Fibroblast of upper back skin (primary cell): Measurements from ENCODE around the gene NT5C1B.
A peak's percentile ranks its signal among the peaks of the same experiment; 100 is the strongest.

Experiments
- DNase-seq: peaks from one replicate; pipeline ENCODE4 v3.0.0-alpha.2; 2013

Gene NT5C1B

DNA sequence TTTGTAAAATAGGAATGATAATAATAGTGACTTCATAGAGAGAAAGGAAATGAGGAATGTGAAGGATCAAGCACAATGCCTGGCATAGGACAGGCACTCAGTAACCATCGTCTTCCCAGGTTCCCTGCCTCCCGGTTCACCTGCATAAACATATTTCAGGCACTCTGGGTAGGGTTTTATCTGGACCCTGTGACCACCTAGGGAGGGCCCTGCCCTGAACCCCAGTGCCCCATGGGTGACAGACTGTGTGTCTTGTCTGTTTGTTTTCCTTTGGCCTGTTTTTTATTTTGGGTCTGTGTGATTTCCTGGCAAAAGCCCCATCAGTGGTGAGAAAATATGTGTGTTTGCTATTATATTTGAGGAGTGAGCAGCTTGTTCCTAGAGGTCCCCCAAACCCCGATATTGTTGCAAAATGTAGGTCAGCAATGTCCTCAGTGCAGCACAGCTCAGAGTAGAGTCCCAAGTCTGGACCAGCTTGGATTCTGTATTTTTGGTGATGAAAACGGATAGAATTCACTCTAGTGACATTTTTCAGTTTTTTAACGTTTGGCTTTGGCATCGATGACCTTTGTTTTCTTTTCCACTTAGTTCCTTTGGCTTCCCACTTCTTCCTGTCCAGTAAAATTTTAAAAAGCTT, 9.6 kb upstream of the NT5C1B start:
- DNase-seq, result no peak

DNA sequence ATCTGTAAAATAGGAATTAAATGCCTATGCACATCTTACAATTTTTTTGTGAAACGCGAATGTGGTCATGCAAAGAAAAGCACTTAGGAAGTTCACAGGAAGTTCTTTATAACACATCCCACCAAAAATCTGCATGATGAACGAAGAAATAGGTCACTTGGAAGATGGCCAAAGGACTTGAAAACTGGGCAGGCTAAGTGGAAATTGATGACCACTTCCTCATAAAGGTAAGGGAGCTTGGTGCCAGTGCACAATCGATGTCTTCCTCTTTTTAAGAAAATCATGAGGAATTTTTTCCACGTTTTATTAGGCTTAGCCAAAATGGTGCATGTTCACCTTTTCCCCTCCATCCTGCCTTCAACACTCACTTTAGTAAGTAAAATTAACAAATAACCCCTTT, 8.2 kb upstream of the NT5C1B start:
- DNase-seq, result no peak

DNA sequence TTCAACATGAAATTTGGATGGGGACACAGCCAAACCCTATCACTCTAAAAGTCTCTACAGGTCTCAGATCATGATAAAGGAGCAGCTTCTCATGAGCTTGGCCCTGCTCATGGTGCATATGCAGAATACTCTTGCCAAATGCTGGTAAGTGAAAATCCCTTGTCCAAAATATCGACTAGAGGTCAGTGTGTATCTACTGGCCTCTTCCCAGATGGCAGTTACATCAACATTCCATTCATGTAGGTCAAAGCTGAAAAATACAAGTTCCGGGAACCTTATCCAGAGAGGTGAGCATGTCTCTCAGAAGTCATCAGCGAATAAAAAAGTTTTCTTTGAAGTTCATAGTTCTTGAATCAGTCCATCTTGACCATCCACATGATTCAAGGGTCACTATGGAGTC, 7.6 kb upstream of the NT5C1B start:
- no peak for DNase-seq

DNA sequence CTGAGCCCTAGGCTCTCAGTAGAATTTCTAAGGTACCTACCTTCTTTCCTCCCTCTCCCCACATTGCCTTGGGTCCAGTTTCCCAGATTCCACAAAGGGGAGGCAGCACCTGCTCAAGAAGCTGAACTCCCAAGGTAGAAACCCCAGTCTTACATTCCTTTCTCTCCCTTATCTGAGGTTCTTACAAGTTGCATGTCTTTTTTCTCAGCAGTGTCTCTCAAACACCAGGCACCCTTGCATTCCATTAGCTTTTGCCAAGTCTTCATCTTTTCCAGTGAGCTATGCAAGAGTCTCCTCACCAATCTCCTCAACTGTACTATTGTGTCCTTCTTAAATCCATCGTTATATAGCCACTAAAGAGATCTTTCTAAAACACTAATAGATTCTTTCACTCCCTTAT, 4.1 kb upstream of the NT5C1B start:
- DNase-seq, result no peak

DNA sequence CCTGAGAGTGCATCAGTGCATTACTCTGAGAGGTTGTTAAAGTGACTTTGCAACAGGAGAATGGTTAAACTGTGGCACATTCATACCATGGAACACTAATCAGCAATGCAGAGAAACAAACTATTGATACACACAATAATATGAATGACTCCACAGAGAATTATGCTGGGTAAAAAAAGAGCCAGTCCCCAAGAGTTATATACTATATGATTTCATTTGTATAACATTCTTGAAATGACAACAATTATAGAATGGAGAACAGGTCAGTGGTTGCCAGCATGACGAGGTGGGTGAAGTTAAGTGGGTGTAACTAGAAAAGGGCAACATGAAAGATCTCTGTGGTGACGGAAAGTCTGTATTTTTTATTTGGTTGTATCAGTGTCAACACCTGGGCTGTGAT, 3.0 kb upstream of the NT5C1B start:
- DNase-seq, result no peak

DNA sequence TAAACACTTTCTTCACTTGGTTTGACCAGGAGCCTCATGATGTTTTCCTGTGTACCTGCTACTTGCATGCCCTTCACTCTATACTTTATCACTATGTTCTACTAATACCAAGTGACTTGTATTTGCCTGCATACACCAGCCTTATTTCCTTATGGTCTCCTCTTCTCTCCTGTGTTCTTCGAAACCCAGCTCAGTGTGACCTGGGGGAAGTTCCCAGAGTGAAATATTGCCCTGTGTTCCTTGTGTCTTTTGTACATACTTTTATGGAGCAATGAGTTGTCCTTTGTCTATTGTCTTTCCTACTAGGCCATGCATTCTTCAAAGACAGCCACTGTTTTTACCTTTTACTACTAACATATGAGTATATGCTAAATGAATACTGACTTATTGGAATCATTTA, 567 bp downstream of the NT5C1B start:
- no peak for DNase-seq

DNA sequence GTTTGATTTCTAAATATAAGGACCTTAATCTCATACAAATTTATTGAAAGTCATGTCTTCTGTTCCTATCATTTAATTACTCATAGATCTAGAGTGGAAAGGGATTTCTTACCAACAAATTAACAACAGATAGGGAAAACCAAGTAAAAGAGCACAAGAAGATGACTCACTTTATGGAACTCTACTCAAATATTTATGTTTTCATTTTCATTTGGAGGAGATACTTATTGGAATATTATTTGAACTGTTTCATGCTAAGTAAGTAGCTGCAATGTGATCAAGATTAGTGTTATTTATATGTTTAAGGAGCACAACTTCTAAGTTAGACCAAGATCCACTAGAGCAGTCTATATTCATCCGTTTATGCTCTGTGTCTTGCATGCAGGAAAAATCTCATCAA, 1.3 kb downstream of the NT5C1B start:
- peak; percentile 12 for DNase-seq

DNA sequence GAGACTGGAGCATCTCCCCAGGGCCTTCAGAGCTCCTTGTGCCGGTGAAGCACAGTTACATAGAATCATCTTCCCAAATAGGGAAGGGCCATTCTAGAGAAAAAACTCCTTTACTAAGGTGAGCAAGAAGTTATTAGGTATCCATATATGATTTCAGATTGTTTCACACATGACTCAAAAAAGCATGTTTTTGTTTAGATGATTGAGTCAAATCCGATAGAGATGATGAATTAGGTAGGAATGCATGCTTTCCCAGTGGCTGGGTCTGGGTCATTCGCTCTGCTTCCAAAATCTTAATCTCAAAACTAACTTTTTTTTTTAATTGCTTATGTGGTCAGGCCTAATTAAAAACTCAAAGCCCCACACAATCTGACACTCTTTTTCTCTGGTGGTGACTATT, 3.8 kb downstream of the NT5C1B start:
- no peak for DNase-seq

DNA sequence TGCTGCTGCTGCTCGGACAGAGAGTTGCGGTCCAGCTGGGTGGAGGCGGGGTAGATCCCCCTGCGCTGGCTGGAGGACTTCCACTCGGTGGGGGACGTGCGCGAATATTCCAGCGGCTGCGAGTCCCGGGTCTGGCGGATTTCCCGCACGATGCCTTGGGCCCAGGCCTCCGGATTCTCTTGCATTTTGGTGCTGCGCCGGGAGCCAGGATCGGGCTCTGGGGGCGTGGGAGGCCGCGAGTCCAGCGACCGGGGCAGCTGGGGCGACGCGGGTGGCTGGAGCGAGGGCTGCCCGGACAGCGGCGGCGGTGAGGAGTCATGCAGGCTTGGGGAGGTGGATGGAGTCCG, 4.8 kb downstream of the NT5C1B start:
- no peak for DNase-seq

DNA sequence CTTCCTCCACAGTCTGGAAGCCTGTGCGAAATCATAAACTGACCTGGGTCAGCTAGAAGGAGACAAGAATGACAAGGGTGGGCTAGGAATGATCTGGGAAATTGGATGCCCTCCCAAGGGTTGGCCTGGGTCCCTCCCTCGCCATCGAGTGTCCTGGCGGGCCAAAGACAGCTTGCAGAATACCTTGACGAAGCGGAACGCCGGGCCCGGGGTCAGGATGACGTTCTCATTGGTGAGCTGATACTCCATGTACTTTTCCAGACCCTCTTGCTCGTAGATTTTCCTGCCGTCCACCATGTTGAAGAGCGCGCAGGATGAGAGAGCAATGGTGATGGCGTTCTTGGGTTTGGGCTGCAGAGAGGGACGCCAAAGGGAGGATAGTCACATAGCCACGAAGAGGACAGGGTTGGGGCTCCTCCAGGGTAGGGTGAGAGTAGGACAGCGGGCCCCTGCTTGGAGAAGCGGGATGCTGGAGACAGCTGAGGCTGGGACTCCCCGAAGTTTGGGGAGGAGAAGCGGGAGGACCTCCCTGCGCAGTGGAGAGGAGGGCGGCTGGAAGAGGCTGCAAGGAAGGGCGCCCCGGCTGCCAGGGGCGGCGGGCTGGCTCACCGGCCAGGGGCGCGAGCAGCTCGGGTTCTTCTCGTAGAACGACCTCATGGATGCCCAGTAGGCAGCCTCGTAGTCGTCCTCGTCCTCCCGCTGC, 5.3 kb downstream of the NT5C1B start:
- no peak for DNase-seq

DNA sequence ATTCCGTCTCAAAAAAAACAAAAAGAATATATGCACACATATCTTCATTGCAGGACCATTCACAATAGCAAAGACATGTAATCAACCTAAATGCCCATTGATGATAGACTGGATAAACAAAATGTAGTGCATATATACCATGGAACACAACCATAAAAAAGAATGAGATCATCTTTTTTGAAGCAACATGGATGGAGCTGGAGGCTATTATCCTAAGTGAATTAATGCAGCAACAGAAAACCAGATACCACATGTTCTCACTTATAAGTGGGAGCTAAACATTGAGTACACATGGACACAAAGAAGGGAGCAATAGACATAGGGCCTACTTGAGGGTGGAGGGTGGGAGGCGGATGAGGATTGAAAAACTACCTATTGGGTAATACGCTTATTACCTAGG, 8.8 kb downstream of the NT5C1B start:
- DNase-seq, result no peak

DNA sequence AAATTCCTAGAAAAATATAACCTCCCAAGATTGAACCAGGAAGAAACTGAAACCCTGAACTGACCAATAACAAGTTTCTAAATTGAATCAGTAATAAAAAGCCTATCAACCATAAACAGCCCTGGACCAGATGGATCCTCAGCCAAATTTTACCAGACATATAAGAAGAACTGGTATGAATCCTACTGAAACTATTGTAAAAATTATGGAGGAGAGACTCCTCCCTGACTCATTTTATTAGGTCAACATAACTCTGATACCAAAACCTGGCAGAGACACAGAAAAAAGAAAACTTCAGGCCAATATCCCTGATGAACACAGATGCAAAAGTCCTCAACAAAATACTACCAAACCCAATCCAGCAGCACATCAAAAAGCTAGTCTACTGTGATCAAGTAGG, 11.3 kb downstream of the NT5C1B start:
- peak; percentile 26 for DNase-seq

DNA sequence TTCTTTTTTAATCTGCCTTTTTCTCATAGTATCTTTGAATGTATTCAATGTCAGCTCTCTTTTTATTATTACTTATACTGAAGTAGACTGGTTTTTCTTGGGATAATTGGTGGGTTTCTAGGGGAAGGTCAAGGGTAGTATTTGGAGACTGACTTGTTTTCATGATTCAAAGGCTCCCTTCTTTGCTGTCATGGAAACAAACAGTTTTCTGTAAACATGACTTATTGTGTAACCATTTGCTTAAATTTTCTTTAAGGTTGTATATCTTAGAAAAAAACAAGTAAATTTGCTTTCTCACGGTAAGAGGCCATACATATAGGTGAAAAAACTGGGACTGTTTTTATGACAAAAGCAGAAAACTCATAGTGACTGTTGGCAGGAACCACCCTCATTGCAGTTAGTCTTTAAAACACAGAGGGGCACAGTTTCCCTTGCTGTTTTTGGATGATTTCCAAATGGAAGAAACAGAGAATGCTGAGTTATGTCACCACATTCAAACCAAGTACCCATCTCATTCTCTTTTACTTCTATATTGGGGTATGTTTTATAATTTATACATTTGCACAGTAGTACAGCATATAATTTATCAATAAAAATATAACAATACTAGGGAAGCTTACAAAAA, 23.1 kb downstream of the NT5C1B start:
- DNase-seq, result no peak

DNA sequence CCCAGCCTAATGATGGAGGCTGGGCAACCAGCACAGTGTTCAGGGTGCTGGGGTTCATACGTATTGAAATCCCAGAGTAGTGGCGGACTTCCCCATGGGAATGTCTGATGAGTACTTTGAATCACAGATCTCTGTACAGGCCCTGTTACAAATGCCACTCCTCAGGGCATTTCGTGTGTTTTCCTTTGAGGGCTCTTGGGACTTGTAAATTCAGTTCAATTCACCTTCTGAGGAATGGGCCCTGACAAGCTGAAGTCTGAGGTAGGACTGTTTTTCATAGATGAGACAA, 28.6 kb downstream of the NT5C1B start:
- no peak for DNase-seq

DNA sequence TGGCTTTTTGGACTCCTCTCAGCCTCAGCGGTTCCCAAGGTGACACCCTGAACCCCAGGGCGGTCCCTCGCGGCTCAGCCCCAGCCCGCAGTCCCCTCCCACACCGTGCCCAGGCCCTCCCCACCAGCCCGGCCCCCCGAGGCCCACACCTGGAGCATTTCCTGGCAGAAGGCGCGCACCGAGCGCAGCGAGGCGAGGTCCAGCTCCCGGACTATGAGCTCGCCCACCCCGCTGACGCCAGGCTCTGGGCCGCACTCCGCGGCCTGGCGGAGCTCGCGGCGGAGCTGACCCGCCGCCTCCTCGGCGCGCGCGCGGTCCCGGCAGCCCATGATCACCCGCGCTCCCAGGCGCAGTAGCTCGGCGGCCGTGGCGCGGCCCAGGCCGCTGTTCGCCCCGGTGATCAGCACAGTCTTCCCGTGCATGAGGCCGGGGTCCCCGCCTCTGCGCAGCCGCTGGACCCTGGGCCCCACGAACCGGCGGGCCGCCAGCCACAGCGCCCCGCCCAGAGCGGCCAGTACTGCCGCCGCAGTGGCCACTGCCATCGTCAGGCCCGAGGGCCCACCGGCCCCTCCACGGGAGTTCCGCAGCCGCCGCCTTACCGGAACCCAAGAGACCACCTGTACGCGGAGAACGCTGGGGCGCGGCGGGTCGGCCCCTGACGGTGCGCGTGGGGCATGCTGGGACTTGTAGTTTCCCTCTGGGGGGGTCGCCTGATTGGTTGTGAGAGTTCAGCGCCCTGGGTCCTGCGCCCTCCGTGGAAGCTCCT, 29.2 kb downstream of the NT5C1B start, which contains the start of gene RDH14:
TSS of gene RDH14 (minus strand) at position 623 of the 766 bp plus-strand sequence. CDS start at position 542, 81 bp downstream.
- DNase-seq, result peak; percentile 94

DNA sequence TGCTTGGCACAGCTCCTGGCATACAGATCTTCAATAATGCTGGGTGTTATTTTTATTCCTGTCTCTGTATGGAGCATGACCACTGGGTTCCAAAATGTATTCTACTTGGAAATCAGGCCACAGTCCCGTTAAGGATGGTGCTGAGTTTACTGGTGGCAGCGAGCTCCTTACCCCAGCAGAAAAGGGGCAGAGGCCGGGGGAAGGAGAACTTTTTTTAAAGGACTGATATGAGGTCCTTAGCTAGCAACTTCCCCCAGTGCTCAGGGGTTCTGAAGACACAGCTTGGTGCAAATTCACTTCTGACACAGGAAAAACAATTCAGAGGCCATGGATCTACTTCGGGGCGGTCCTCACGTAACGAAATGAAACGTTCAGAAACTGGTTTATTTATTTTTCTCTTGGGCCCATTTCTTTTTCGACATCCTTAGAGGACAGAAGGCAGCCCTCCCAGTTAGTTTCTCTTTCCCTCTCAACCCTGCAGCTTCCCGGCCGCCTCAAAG, 29.8 kb downstream of the NT5C1B start:
- no peak for DNase-seq

DNA sequence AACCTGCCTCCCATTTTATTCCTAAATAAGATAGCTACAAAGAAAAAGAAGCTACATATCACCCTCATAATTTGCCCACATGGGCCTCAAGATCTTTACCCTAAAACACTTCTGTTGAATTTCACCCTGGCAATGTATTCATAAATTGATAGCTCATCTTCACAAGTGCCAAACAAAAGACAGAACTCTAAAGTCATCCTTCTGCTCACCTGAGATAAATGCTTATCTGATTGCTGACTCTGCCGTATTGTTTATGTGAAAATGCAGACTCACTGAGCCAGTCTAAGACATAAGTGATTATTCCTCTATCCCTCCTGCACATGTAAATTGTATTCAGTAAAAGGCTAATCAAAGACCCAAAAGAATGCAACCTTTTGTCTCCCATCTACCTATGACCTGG, 30.9 kb downstream of the NT5C1B start:
- no peak for DNase-seq

DNA sequence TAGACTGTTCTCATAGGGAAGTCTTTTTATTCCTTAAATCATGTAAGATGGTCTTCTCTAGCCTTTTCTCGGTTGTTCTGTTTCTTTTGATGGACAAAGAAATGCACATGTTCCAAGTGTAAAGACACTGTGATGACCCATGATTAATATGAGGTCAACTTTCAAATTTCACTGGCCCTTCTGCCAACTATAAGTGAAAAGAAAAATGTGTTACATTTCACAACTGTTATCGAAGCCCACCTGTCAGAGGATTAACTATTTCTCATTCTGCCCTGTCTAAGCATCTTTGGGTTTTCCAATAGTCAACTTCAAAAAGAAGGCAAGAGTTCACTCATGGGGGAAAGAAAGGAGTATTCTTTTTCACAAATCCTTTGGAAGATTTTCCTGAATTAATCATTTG, 32.2 kb downstream of the NT5C1B start:
- DNase-seq, result no peak

DNA sequence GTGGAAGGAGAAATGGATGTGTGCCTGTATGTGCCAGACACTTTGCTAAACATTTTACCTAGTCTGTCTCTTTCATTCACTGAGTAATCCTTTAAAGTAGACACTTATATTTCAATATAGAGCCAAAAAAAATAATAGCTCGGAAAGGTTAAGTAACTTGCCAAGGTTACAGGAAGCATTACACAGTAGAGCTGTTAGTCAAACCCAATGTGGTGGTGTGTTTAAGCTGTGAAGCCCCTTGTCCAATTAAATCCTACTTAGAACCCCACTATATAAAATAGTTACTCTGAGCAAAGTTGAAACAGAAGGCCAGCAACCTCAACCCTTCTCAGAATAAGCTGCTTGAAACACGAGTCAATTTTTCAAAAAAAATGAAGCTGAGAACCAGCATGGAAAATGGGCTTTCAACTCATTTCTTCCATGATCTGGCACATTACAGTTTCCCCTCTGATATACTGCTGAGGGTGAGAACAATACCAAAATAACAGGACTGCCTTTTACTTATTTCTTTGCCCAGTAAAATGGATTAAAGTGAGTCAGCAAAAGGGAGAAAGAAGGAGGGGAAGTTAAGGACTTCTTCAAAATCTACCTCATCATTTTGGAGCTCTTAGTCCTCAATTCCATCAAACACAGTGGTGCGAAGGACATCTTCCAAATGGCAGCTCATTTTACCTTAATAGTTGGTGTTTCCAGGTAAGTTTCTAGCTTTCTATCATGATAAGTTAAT, 36.9 kb downstream of the NT5C1B start:
- peak; percentile 22 for DNase-seq

DNA sequence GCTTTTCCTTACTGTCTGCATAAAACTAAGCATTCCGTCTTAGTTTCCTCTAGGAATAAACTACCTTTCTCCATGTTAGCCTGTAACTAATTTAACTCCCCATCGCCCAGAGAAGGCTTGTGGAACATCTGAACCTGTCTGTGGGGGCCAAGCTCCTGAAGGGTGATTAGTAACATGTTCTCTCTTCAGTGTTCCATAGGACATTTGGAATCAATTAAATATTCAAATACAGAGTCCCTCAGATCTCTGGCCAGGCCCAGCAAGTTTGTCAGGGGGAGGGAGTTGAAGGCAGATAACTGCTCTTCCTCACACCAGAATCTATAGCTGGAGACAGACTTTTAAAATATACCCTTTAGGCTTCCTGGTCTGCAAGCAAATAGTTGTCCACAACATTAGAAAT, 37.7 kb downstream of the NT5C1B start:
- peak; percentile 51 for DNase-seq

DNA sequence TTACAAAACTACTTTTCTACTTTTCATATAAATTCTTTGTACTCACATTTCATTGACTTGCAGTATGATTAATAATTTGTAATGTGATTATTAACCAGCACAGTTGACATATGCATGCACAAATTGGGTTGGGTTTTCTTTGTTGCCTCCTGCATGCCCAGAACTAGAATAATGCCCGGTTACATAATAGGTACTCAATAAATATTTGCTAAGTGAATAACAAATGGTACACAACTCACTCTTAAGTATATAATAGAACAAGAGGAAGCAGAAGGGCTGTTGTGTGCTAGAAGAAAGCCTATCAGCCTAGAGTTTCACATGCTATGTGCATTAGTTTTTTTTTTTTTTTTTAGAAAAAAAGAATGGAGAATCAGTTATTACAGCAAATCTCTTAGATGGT, 38.2 kb downstream of the NT5C1B start:
- no peak for DNase-seq

DNA sequence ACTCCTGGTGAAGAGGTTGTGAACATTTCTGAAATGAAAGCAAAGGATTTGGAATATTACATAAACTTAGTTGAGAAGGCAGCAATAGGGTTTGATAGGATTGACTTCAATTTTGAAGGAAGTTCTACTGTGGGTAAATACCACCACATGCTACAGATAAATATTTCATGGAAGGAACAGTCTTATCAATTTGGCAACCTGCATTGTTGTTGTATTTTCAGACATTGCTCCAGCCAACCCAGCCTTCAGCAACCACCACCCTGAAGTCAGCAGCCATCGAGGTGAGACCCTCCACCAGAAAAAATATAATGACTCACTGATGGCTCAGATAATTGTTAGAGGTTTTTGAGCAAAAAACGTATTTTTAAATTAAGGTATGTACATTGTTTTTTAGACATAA, 38.9 kb downstream of the NT5C1B start:
- DNase-seq, result no peak

DNA sequence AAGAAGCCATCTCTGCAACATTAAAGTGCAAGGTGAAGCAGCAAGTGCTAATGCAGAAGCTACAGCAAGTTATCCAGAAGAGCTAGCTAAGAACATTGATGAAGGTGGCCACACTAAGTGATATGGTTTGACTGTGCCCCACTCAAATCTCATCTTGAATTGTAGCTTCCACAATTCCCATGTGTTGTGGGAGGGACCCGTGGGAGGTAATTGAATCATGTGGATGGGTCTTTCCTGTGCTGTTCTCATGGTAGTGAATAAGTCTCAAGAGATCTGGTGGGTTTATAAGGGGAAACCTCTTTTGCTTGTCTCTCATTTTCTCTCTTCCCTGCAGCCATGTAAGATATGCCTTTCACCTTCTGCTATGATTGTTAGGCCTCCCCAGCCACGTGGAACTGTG, 40.3 kb downstream of the NT5C1B start:
- DNase-seq, result no peak
